Suprapubic skin (tissue), 3 donors: ENCODE data around the gene POU2AF1.

ENCODE experiments used
- CTCF ChIP-seq, 2 donors: fragments of 200-600 bp in 1 of 2; fragments of 450-650 bp in 1 of 2; sonication (generic) in 1 of 2; IDR thresholded peaks; one replicate each; pipeline ENCODE4 v1.5.1; 2016 to 2019; ENCODE audit warnings: antibody characterized with exemption in 2 of 2, mild to moderate bottlenecking in 1 of 2, moderate library complexity in 1 of 2
- POLR2AphosphoS5 ChIP-seq, 3 donors: sonication (generic); formaldehyde crosslinking; IDR thresholded peaks; one replicate each; pipeline ENCODE4 v1.6.1; 2017; ENCODE audit warnings: antibody characterized with exemption in 3 of 3

GRCh38 chr11:111336582-111337256 is 42.4 kb downstream of the POU2AF1 start:
- no peak for TF ChIP-seq CTCF (IDR thresholded peaks at IDR 0.05)
- TF ChIP-seq POLR2AphosphoS5 (IDR thresholded peaks at IDR 0.05): no peak
